Measurements from ENCODE around the gene SLC23A2. TPM values are rescaled to one million over a fixed set of nuclear protein-coding genes. Genes with fewer than 3 reads are reported as not detected.

The SLC23A2 gene
- total and polyA plus RNA-seq, 4 donors, result 9.1 to 48.4 (median 14.7) TPM

- no peak for TF ChIP-seq TAF1 (conservative IDR thresholded peaks at IDR 0.05)
Observed at GRCh38 chr20:4925842-4926530, 75.3 kb downstream of the SLC23A2 start (continued).

GRCh38 chr20:4924446-4924845 is 76.9 kb downstream of the SLC23A2 start:
- H3K4me1 ChIP-seq (ENCODE audit: control insufficient read depth in 4 of 4, insufficient read depth in 4 of 4, low read length in 3 of 4), result peaks cover 8 to 28% (median 17%) of the 10 kb centered on the region in 4 donors
- H3K36me3 ChIP-seq (ENCODE audit: control insufficient read depth in 4 of 4, insufficient read depth in 3 of 4, low read depth in 1 of 4, low read length in 3 of 4), result peaks cover 2 to 3% (median 3%) of the 10 kb centered on the region in 4 donors
- no peak overlapping the region for H3K4me3 ChIP-seq (ENCODE audit: low read depth in 1 of 3, low read length in 3 of 3)
- TF ChIP-seq RAD21 (IDR thresholded peaks at IDR 0.05) (no peak), YY1 (IDR thresholded peaks at IDR 0.05) (no peak), RXRA (IDR thresholded peaks at IDR 0.05) (no peak), CTCF (IDR thresholded peaks at IDR 0.05; ENCODE audit: low read depth, low read length, missing input control) (no peak), GABPA (IDR thresholded peaks at IDR 0.05 in 1 of 2, conservative IDR thresholded peaks at IDR 0.05 in 1 of 2) (no peak), FOXA1 (IDR thresholded peaks at IDR 0.05) (no peak), JUND (IDR thresholded peaks at IDR 0.05) (no peak), MAX (IDR thresholded peaks at IDR 0.05) (no peak), NR2F2 (IDR thresholded peaks at IDR 0.05) (no peak), EGR1 (IDR thresholded peaks at IDR 0.05; ENCODE audit: low read depth in 2 of 2) (no peak), HNF4G (IDR thresholded peaks at IDR 0.05) (no peak), TAF1 (conservative IDR thresholded peaks at IDR 0.05) (no peak), SP1 (IDR thresholded peaks at IDR 0.05) (no peak), HNF4A (conservative IDR thresholded peaks at IDR 0.05) (no peak), FOXA2 (IDR thresholded peaks at IDR 0.05) (no peak)
- TF ChIP-seq, protein P1, sequence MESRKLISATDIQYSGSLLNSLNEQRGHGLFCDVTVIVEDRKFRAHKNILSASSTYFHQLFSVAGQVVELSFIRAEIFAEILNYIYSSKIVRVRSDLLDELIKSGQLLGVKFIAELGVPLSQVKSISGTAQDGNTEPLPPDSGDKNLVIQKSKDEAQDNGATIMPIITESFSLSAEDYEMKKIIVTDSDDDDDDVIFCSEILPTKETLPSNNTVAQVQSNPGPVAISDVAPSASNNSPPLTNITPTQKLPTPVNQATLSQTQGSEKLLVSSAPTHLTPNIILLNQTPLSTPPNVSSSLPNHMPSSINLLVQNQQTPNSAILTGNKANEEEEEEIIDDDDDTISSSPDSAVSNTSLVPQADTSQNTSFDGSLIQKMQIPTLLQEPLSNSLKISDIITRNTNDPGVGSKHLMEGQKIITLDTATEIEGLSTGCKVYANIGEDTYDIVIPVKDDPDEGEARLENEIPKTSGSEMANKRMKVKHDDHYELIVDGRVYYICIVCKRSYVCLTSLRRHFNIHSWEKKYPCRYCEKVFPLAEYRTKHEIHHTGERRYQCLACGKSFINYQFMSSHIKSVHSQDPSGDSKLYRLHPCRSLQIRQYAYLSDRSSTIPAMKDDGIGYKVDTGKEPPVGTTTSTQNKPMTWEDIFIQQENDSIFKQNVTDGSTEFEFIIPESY (IDR thresholded peaks at IDR 0.05), result no peak
- TF ChIP-seq, protein P2, sequence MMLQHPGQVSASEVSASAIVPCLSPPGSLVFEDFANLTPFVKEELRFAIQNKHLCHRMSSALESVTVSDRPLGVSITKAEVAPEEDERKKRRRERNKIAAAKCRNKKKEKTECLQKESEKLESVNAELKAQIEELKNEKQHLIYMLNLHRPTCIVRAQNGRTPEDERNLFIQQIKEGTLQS (IDR thresholded peaks at IDR 0.05), result no peak
- TF ChIP-seq, protein P3, sequence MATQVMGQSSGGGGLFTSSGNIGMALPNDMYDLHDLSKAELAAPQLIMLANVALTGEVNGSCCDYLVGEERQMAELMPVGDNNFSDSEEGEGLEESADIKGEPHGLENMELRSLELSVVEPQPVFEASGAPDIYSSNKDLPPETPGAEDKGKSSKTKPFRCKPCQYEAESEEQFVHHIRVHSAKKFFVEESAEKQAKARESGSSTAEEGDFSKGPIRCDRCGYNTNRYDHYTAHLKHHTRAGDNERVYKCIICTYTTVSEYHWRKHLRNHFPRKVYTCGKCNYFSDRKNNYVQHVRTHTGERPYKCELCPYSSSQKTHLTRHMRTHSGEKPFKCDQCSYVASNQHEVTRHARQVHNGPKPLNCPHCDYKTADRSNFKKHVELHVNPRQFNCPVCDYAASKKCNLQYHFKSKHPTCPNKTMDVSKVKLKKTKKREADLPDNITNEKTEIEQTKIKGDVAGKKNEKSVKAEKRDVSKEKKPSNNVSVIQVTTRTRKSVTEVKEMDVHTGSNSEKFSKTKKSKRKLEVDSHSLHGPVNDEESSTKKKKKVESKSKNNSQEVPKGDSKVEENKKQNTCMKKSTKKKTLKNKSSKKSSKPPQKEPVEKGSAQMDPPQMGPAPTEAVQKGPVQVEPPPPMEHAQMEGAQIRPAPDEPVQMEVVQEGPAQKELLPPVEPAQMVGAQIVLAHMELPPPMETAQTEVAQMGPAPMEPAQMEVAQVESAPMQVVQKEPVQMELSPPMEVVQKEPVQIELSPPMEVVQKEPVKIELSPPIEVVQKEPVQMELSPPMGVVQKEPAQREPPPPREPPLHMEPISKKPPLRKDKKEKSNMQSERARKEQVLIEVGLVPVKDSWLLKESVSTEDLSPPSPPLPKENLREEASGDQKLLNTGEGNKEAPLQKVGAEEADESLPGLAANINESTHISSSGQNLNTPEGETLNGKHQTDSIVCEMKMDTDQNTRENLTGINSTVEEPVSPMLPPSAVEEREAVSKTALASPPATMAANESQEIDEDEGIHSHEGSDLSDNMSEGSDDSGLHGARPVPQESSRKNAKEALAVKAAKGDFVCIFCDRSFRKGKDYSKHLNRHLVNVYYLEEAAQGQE (IDR thresholded peaks at IDR 0.05), result no peak
- WGBS, result 96% methylated on average over 2 of the region's 2 CpGs
- no peaks in the 10 kb centered on the region for H3K27me3 ChIP-seq (ENCODE audit: control insufficient read depth in 4 of 4, insufficient read depth in 4 of 4, low read length in 3 of 4)
- DNase-seq (ENCODE audit: low spot score), result no peak
- no peak overlapping the region for H3K9ac ChIP-seq (ENCODE audit: low read depth in 1 of 2, low read length in 2 of 2)
- no peaks in the 10 kb centered on the region for H3K9me3 ChIP-seq (ENCODE audit: control insufficient read depth in 4 of 4, low read length in 3 of 4)
- peak overlapping the region; percentile 19 to 95 for H3K27ac ChIP-seq (ENCODE audit: low read depth in 1 of 2, low read length in 2 of 2)

All from liver (tissue), 9 donors.